Measurements from ENCODE around the gene SNAPIN. TPM values are rescaled to one million over a fixed set of nuclear protein-coding genes. Genes with fewer than 3 reads are reported as not detected.
"Not testable (repeated sequence)": the region's sequence is repeated elsewhere in the genome, so short reads cannot be mapped to it uniquely, and the experiment has no call there.

The SNAPIN gene
- total RNA-seq, 1 experiment from 2014 or later, result 48.5 TPM

- no peak for DNase-seq
- Histone ChIP-seq H3K36me3 (replicated peaks; ENCODE audit: control insufficient read depth, insufficient read depth, low read length) (peaks cover 39% of the 10 kb centered on the region), H3K27me3 (ENCODE audit: control insufficient read depth, insufficient read depth, low read length) (no peaks in the 10 kb centered on the region), H3K4me3 (ENCODE audit: insufficient read depth, low read depth, low read length) (peak overlapping the region; percentile 93)
These were observed 11.9 kb downstream of the SNAPIN start for GRCh38 chr1:153670257-153670858.

GRCh38 chr1:153670859-153671627 lies 12.5 kb downstream of the SNAPIN start, which contains the start of gene ILF2:
Gene ILF2 (minus strand): TSS chr1:153670993. CDS start chr1:153670922, 71 bp downstream.
- Histone ChIP-seq H3K36me3 (replicated peaks; ENCODE audit: control insufficient read depth, insufficient read depth, low read length) (peaks cover 32% of the 10 kb centered on the region), H3K27me3 (ENCODE audit: control insufficient read depth, insufficient read depth, low read length) (no peaks in the 10 kb centered on the region), H3K4me3 (ENCODE audit: insufficient read depth, low read depth, low read length) (peak within 1 kb of the TSS; percentile 93)
- peak; percentile 96 for DNase-seq

- Histone ChIP-seq H3K36me3 (replicated peaks; ENCODE audit: control insufficient read depth, insufficient read depth, low read length) (peaks cover 26% of the 10 kb centered on the region), H3K4me3 (ENCODE audit: insufficient read depth, low read depth, low read length) (peak overlapping the region; percentile 52)
- H3K27me3 ChIP-seq (ENCODE audit: control insufficient read depth, insufficient read depth, low read length); DNase-seq: not testable (repeated sequence)
These were observed 13.3 kb downstream of the SNAPIN start for GRCh38 chr1:153671628-153672353.

- DNase-seq, result no peak
- peaks cover 8% of the 10 kb centered on the region for H3K27me3 ChIP-seq (ENCODE audit: control insufficient read depth, insufficient read depth, low read length)
These were observed 15.0 kb downstream of the SNAPIN start for GRCh38 chr1:153673511-153673910.

GRCh38 chr1:153677718-153678518 lies 19.4 kb downstream of the SNAPIN start:
- peak; percentile 92 for DNase-seq
- peak overlapping the region; percentile 79 for H3K4me3 ChIP-seq (ENCODE audit: insufficient read depth, low read depth, low read length)
- peaks cover 30% of the 10 kb centered on the region for H3K27me3 ChIP-seq (ENCODE audit: control insufficient read depth, insufficient read depth, low read length)
- no peaks in the 10 kb centered on the region for H3K36me3 ChIP-seq (replicated peaks; ENCODE audit: control insufficient read depth, insufficient read depth, low read length)

More at GRCh38 chr1:153673511-153673910, 15.0 kb downstream of the SNAPIN start:
- Histone ChIP-seq H3K36me3 (replicated peaks; ENCODE audit: control insufficient read depth, insufficient read depth, low read length) (peaks cover 13% of the 10 kb centered on the region), H3K4me3 (ENCODE audit: insufficient read depth, low read depth, low read length) (no peak overlapping the region)

- H3K4me3 ChIP-seq (ENCODE audit: insufficient read depth, low read depth, low read length), result peak within 1 kb of the TSS; percentile 79
- H3K36me3 ChIP-seq (replicated peaks; ENCODE audit: control insufficient read depth, insufficient read depth, low read length), result no peaks in the 10 kb centered on the region
- H3K27me3 ChIP-seq (ENCODE audit: control insufficient read depth, insufficient read depth, low read length), result peaks cover 30% of the 10 kb centered on the region
- peak; percentile 93 for DNase-seq
These were observed 20.2 kb downstream of the SNAPIN start, which contains the start of gene NPR1 for GRCh38 chr1:153678519-153679336. Gene NPR1 (plus strand): TSS chr1:153678688. CDS start chr1:153679109, 421 bp downstream.

- Histone ChIP-seq H3K27me3 (ENCODE audit: control insufficient read depth, insufficient read depth, low read length) (peaks cover 30% of the 10 kb centered on the region), H3K4me3 (ENCODE audit: insufficient read depth, low read depth, low read length) (peak overlapping the region; percentile 79), H3K36me3 (replicated peaks; ENCODE audit: control insufficient read depth, insufficient read depth, low read length) (no peaks in the 10 kb centered on the region)
- DNase-seq, result peak; percentile 82
These were observed 21.0 kb downstream of the SNAPIN start for GRCh38 chr1:153679337-153680119.

- Histone ChIP-seq H3K4me3 (ENCODE audit: insufficient read depth, low read depth, low read length) (peak overlapping the region; percentile 79), H3K36me3 (replicated peaks; ENCODE audit: control insufficient read depth, insufficient read depth, low read length) (no peaks in the 10 kb centered on the region), H3K27me3 (ENCODE audit: control insufficient read depth, insufficient read depth, low read length) (peaks cover 30% of the 10 kb centered on the region)
- peak; percentile 90 for DNase-seq
These were observed 21.6 kb downstream of the SNAPIN start for GRCh38 chr1:153680120-153680403.

GRCh38 chr1:153682730-153683129 lies 24.2 kb downstream of the SNAPIN start:
- DNase-seq, result no peak
- H3K36me3 ChIP-seq (replicated peaks; ENCODE audit: control insufficient read depth, insufficient read depth, low read length), result no peaks in the 10 kb centered on the region
- H3K27me3 ChIP-seq (ENCODE audit: control insufficient read depth, insufficient read depth, low read length), result peaks cover 29% of the 10 kb centered on the region
- no peak overlapping the region for H3K4me3 ChIP-seq (ENCODE audit: insufficient read depth, low read depth, low read length)

GRCh38 chr1:153683854-153684253 lies 25.4 kb downstream of the SNAPIN start:
- peaks cover 18% of the 10 kb centered on the region for H3K27me3 ChIP-seq (ENCODE audit: control insufficient read depth, insufficient read depth, low read length)
- no peak for DNase-seq
- H3K36me3 ChIP-seq (replicated peaks; ENCODE audit: control insufficient read depth, insufficient read depth, low read length), result no peaks in the 10 kb centered on the region
- no peak overlapping the region for H3K4me3 ChIP-seq (ENCODE audit: insufficient read depth, low read depth, low read length)

- H3K4me3 ChIP-seq (ENCODE audit: insufficient read depth, low read depth, low read length), result no peak overlapping the region
- H3K36me3 ChIP-seq (replicated peaks; ENCODE audit: control insufficient read depth, insufficient read depth, low read length), result no peaks in the 10 kb centered on the region
- DNase-seq, result no peak
- peaks cover 8% of the 10 kb centered on the region for H3K27me3 ChIP-seq (ENCODE audit: control insufficient read depth, insufficient read depth, low read length)
These were observed 26.4 kb downstream of the SNAPIN start for GRCh38 chr1:153684892-153685291.

- no peaks in the 10 kb centered on the region for H3K36me3 ChIP-seq (replicated peaks; ENCODE audit: control insufficient read depth, insufficient read depth, low read length)
- H3K27me3 ChIP-seq (ENCODE audit: control insufficient read depth, insufficient read depth, low read length), result peaks cover 2% of the 10 kb centered on the region
- no peak overlapping the region for H3K4me3 ChIP-seq (ENCODE audit: insufficient read depth, low read depth, low read length)
- no peak for DNase-seq
These were observed 27.2 kb downstream of the SNAPIN start for GRCh38 chr1:153685544-153686340.
